HS-5 (cell line): Measurements from ENCODE around the gene RPS6KC1.

Source experiments
- DNase-seq: peaks from one replicate; pipeline ENCODE4 v3.0.0-alpha.2; 2012; ENCODE audit warnings: low read depth

RPS6KC1 gene

GRCh38 chr1:213242883-213243282 is 191.8 kb downstream of the RPS6KC1 start:
- DNase-seq: no peak

GRCh38 chr1:213244664-213245091 is 193.6 kb downstream of the RPS6KC1 start:
- peak; percentile 19 for DNase-seq

- no peak for DNase-seq
Observed at GRCh38 chr1:213245260-213245910, 194.3 kb downstream of the RPS6KC1 start.

- DNase-seq: no peak
Observed at GRCh38 chr1:213247038-213247437, 196.0 kb downstream of the RPS6KC1 start.

GRCh38 chr1:213249395-213249794 is 198.4 kb downstream of the RPS6KC1 start:
- DNase-seq: no peak

GRCh38 chr1:213250041-213250440 is 199.0 kb downstream of the RPS6KC1 start:
- no peak for DNase-seq

- DNase-seq: no peak
Observed at GRCh38 chr1:213250446-213250845, 199.4 kb downstream of the RPS6KC1 start.

GRCh38 chr1:213251972-213252371 is 200.9 kb downstream of the RPS6KC1 start:
- DNase-seq: no peak

GRCh38 chr1:213256438-213257087 is 205.5 kb downstream of the RPS6KC1 start:
- DNase-seq: no peak

GRCh38 chr1:213260311-213261075 is 209.5 kb downstream of the RPS6KC1 start:
- DNase-seq: no peak

- DNase-seq: no peak
Observed at GRCh38 chr1:213264531-213264930, 213.5 kb downstream of the RPS6KC1 start.

- no peak for DNase-seq
Observed at GRCh38 chr1:213266983-213267772, 216.1 kb downstream of the RPS6KC1 start.

GRCh38 chr1:213268221-213268620 is 217.2 kb downstream of the RPS6KC1 start:
- peak; percentile 10 for DNase-seq

GRCh38 chr1:213269829-213270228 is 218.8 kb downstream of the RPS6KC1 start:
- no peak for DNase-seq

- DNase-seq: no peak
Observed at GRCh38 chr1:213273546-213273945, 222.5 kb downstream of the RPS6KC1 start.

GRCh38 chr1:213274140-213274539 is 223.1 kb downstream of the RPS6KC1 start:
- no peak for DNase-seq

- no peak for DNase-seq
Observed at GRCh38 chr1:213275293-213275692, 224.3 kb downstream of the RPS6KC1 start.

GRCh38 chr1:213276236-213276635 is 225.2 kb downstream of the RPS6KC1 start:
- no peak for DNase-seq

GRCh38 chr1:213277036-213277435 is 226.0 kb downstream of the RPS6KC1 start:
- DNase-seq: no peak

- no peak for DNase-seq
Observed at GRCh38 chr1:213279410-213279809, 228.4 kb downstream of the RPS6KC1 start.

GRCh38 chr1:213281640-213282301 is 230.7 kb downstream of the RPS6KC1 start:
- DNase-seq: no peak

- peak; percentile 6 for DNase-seq
Observed at GRCh38 chr1:213284626-213285025, 233.6 kb downstream of the RPS6KC1 start.
